Sigmoid colon (tissue), 4 donors: ENCODE data around the gene LRATD1.

ENCODE experiments used
- CTCF ChIP-seq, 4 experiments: fragments of 450-650 bp in 3 of 4; fragments of 200-600 bp in 1 of 4; IDR thresholded peaks; one replicate each; pipeline ENCODE4 v1.5.1; 2016 to 2019; ENCODE audit warnings: antibody characterized with exemption in 4 of 4, mild to moderate bottlenecking in 3 of 4, moderate library complexity in 2 of 4
- EP300 ChIP-seq, 4 donors: sonication (generic); formaldehyde crosslinking; IDR thresholded peaks; one replicate each; pipeline ENCODE4 v1.6.1; 2017; ENCODE audit warnings: antibody characterized with exemption in 4 of 4
- POLR2A ChIP-seq, 2 donors: fragments of 450-650 bp; IDR thresholded peaks; one replicate each; pipeline ENCODE4 v1.6.1; 2016; ENCODE audit warnings: antibody characterized with exemption in 2 of 2, mild to moderate bottlenecking in 2 of 2, moderate library complexity in 2 of 2
- POLR2AphosphoS5 ChIP-seq, 4 donors: sonication (generic); formaldehyde crosslinking; IDR thresholded peaks; one replicate each; pipeline ENCODE4 v1.6.1; 2017; ENCODE audit warnings: antibody characterized with exemption in 4 of 4

DNA sequence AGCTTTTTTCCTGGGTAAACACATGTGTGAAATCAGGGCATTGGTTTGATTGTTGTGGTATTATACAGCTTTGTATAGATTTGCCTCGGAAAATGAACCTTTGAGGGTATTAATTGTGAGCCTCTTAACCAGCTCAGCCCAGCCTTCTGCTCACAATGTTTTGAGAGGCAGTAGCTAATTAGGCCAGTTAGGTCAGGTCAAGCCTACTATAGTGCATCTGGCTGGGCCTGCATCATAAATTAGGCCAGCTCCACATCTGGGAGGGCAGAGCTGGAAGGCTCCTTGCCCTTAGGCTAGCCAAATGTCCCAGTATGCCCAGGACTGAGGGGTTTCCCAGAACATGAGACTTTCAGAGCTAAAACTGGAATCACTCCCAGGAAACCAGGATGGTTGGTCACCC lies 43.0 kb downstream of the LRATD1 start:
- no peak for TF ChIP-seq CTCF (IDR thresholded peaks at IDR 0.05)
- TF ChIP-seq POLR2A (IDR thresholded peaks at IDR 0.05): no peak
- no peak for TF ChIP-seq POLR2AphosphoS5 (IDR thresholded peaks at IDR 0.05)
- no peak for TF ChIP-seq EP300 (IDR thresholded peaks at IDR 0.05)
